ENCODE measurements around the gene SNRNP48.

The SNRNP48 gene, protein sequence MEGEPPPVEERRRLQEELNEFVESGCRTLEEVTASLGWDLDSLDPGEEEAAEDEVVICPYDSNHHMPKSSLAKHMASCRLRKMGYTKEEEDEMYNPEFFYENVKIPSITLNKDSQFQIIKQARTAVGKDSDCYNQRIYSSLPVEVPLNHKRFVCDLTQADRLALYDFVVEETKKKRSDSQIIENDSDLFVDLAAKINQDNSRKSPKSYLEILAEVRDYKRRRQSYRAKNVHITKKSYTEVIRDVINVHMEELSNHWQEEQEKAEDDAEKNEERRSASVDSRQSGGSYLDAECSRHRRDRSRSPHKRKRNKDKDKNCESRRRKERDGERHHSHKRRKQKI

DNA sequence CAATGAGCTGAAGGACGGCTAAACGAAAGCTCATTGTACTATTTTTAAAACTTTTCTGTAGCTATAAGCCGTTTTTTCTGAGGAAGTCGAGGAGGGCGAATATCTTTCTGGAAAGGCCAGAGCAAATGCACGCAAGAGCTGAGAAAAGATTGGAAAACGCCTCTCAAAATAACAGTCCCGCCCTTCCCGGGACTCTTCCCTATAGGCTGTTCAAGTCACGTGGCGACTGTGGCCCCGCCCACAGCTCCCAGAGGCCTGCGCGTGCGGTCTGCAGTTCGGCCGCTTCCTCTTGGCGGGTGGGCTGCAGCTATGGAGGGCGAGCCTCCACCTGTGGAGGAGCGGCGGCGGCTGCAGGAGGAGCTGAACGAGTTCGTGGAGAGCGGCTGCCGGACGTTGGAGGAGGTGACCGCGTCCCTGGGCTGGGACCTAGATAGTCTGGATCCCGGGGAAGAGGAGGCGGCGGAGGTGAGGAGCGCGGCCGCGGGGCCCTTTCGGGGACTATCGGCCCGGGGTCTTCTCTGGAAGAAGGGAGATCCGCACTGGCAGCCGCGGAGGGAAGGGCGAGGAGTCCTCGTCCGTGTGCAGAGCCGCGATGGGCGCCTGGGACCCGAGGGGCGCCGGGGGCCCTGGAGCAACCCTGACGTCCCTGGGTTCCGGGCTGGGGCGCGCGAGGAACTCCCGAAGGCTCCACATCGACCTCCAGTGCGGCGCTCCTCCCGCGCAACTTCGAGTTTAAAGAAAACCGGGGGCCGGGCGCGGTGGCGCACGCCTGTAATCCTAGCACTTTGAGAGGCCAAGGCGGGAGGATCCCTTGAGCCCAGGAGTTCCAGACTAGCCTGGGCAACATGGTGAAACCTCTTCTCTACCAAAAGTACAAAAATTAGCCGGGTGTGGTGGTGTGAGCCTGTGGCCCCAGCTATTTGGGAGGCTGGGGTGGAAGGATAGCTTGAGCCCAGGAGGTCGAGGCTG is at the start of gene SNRNP48:
Gene SNRNP48 (plus strand): TSS at position 250 of the 969 bp plus-strand sequence. CDS start 60 bp downstream, at position 310.
- H3K36me3 ChIP-seq (ENCODE audit: control insufficient read depth, insufficient read depth, low read length): no peaks in the 10 kb centered on the region
- peaks cover 25% of the 10 kb centered on the region for H3K4me1 ChIP-seq (ENCODE audit: control insufficient read depth, insufficient read depth, low read length)
- H3K9me3 ChIP-seq (ENCODE audit: control insufficient read depth, low read length): no peaks in the 10 kb centered on the region
- peak within 1 kb of the TSS; percentile 67 for H3K9ac ChIP-seq (ENCODE audit: low read length)
- peak within 1 kb of the TSS; percentile 39 for H3K4me3 ChIP-seq (ENCODE audit: low read length)
- H3K27me3 ChIP-seq (ENCODE audit: control insufficient read depth, insufficient read depth, low read length): no peaks in the 10 kb centered on the region

DNA sequence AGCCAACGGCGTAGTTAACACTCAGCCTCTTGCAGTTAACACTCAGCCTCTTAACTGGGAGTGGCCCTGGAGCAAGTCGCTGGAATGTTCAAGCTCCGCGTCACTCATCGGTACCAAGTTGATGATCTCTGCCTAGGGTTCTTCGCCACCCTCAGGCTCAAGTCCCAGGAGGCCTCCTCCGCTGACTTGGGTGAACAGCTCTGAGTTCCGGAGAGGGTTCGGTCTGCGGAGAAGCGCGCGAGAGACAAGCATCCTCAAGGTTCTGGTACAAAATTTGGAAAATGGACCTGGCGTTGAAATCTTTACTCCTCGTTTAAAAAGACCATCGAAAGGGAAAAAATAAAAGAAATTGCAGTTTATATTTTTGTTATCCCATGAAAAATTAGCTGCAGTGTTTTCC is 49.4 kb upstream of the SNRNP48 start:
- peak overlapping the region; percentile 56 for H3K4me3 ChIP-seq (ENCODE audit: low read length)
- H3K36me3 ChIP-seq (ENCODE audit: control insufficient read depth, insufficient read depth, low read length): no peaks in the 10 kb centered on the region
- H3K9ac ChIP-seq (ENCODE audit: low read length): peak overlapping the region; percentile 68
- H3K27me3 ChIP-seq (ENCODE audit: control insufficient read depth, insufficient read depth, low read length): peaks cover 13% of the 10 kb centered on the region
- no peaks in the 10 kb centered on the region for H3K9me3 ChIP-seq (ENCODE audit: control insufficient read depth, low read length)
- H3K4me1 ChIP-seq (ENCODE audit: control insufficient read depth, insufficient read depth, low read length): peaks cover under 1% of the 10 kb centered on the region

DNA sequence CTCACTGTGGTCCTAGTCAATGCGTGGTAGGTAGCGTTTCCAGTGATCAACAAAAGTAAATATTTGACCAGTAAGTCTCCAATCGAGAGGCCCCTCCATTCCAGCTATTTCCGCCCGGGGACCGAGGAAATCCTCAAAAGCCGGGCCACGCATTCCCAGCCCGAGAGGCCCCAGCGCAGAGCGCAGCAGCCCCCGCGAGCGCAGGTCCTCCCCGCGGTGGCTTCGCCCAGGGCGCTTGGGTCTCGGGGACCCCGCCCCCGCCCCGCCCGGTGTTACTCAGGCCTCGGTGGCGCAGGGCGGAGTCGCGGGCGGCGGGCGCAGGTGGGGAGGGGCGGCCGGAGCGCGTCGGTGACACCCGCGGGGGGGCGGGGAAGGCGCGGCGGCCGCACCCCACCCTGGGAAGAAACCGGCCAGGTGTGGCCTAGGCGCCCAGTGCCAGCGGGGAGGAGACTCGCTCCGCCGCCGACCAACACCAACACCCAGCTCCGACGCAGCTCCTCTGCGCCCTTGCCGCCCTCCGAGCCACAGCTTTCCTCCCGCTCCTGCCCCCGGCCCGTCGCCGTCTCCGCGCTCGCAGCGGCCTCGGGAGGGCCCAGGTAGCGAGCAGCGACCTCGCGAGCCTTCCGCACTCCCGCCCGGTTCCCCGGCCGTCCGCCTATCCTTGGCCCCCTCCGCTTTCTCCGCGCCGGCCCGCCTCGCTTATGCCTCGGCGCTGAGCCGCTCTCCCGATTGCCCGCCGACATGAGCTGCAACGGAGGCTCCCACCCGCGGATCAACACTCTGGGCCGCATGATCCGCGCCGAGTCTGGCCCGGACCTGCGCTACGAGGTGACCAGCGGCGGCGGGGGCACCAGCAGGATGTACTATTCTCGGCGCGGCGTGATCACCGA is 48.6 kb upstream of the SNRNP48 start, which contains the start of gene DSP:
Gene DSP (plus strand): TSS at position 497 of the 890 bp plus-strand sequence. CDS start 245 bp downstream, at position 742.
- H3K36me3 ChIP-seq (ENCODE audit: control insufficient read depth, insufficient read depth, low read length): no peaks in the 10 kb centered on the region
- peak within 1 kb of the TSS; percentile 93 for H3K9ac ChIP-seq (ENCODE audit: low read length)
- peaks cover 13% of the 10 kb centered on the region for H3K27me3 ChIP-seq (ENCODE audit: control insufficient read depth, insufficient read depth, low read length)
- H3K9me3 ChIP-seq (ENCODE audit: control insufficient read depth, low read length): no peaks in the 10 kb centered on the region
- peaks cover 9% of the 10 kb centered on the region for H3K4me1 ChIP-seq (ENCODE audit: control insufficient read depth, insufficient read depth, low read length)
- H3K4me3 ChIP-seq (ENCODE audit: low read length): peak within 1 kb of the TSS; percentile 56

DNA sequence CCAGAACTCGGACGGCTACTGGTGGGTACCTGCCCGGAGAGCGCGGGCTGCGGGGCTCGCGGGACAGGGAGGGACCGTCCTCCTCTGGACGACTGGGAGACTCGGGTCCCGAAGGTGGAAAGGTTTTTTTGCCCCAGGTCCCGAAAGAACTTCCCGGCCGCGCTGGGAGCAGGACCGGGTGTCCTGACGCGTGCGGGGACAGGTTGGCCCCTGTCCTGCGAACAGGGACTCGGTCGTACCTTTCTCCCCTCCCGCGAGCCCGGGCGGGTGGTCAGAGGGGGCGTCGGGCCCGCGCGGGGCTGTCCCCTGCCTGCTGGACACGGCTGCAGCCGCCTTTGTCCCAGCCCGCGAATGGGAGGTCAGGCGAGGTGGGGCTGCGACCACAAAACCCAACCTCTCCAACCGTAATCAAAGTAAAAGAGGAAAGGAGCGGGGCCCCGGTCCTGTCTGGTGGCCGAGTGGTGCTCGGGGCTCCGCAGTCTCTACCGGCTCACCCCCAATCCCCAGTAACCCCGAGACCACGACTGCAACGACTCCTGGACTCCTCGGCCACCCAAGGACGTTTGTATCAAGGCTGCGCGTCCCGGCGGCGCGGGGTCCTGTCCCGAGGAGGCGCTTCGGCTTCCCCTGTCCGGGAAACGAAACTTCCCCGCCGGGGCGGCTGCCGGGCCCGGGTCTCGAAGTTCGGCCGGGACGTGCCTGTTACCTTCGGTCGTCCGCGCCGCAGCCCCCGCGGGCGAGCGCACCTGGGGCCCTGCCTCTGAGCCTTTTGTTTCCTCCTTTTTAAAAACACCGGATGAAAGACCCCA is 47.7 kb upstream of the SNRNP48 start:
- H3K4me3 ChIP-seq (ENCODE audit: low read length): peak overlapping the region; percentile 52
- H3K27me3 ChIP-seq (ENCODE audit: control insufficient read depth, insufficient read depth, low read length): peaks cover 13% of the 10 kb centered on the region
- no peaks in the 10 kb centered on the region for H3K36me3 ChIP-seq (ENCODE audit: control insufficient read depth, insufficient read depth, low read length)
- no peaks in the 10 kb centered on the region for H3K9me3 ChIP-seq (ENCODE audit: control insufficient read depth, low read length)
- H3K4me1 ChIP-seq (ENCODE audit: control insufficient read depth, insufficient read depth, low read length): peaks cover 17% of the 10 kb centered on the region
- peak overlapping the region; percentile 93 for H3K9ac ChIP-seq (ENCODE audit: low read length)

DNA sequence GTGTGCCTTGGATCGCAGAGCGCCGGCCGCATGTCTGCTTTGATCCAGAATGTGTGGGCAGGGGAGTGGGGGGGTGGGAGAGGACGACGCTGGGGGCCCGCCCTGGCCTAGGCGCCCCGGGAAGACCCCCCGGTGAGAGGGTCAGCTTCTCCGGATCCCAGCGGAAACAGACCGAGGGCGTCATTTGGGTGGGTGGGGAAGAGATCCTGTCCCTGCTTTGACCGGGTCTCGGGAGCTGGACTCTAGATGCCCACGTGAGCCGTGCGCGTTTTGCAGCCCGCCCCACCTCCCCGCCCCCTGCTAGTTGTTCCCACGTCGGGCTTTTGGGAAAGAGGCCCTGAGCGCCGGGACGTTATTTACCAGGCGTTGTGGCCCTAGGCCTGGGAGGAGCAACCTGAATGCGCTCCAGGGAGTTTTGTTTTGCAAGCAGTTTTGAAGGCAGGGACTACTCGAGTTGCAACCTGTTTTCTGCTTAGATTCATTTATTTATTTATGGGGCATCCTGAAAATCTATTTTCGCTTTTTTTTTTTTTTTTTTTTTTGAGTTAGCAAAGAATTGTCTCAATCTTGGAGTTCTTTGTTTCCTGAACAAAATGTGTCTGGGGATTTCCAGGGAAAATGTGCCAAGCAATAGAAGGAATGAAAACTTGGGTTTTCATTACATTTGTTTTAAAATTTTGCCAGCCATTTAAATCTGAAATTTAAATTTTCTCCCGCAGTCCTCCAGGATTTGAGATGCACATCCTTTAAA is 46.9 kb upstream of the SNRNP48 start:
- H3K9me3 ChIP-seq (ENCODE audit: control insufficient read depth, low read length): no peaks in the 10 kb centered on the region
- peak overlapping the region; percentile 93 for H3K9ac ChIP-seq (ENCODE audit: low read length)
- no peaks in the 10 kb centered on the region for H3K36me3 ChIP-seq (ENCODE audit: control insufficient read depth, insufficient read depth, low read length)
- H3K27me3 ChIP-seq (ENCODE audit: control insufficient read depth, insufficient read depth, low read length): peaks cover 13% of the 10 kb centered on the region
- H3K4me3 ChIP-seq (ENCODE audit: low read length): peak overlapping the region; percentile 52
- H3K4me1 ChIP-seq (ENCODE audit: control insufficient read depth, insufficient read depth, low read length): peaks cover 24% of the 10 kb centered on the region

DNA sequence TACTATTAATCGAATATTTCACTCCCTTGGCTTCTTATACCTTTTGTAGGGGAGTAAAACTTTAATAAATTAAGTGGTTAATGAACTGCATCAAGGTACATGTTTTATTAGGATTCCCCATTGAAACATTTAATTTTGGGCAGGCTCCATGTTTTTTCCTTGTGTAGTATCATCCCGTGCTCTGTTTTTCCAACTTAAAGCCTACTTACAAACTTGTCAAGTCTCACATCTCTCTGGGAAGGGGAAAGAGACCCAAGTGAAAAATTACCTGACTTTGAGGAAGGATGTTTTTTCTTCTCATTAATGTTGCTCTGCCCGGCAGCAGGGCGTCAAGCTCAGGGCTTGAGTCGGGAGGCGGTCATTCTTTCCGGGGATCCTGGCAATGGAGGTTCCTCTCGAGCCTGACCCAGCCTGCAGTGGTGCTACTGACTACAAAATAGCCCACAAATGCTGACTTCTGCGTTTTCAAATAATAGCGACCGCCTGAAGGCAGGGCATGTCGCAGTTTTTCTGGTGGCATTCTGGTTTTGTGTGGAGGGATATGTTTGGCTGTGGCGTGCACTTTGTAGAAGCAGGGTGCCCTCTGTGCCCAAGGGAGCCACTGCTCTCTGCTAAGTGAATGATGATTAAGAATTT is 46.1 kb upstream of the SNRNP48 start:
- Histone ChIP-seq H3K27me3 (ENCODE audit: control insufficient read depth, insufficient read depth, low read length) (peaks cover 13% of the 10 kb centered on the region), H3K4me3 (ENCODE audit: low read length) (no peak overlapping the region), H3K9me3 (ENCODE audit: control insufficient read depth, low read length) (no peaks in the 10 kb centered on the region), H3K9ac (ENCODE audit: low read length) (peak overlapping the region; percentile 93), H3K4me1 (ENCODE audit: control insufficient read depth, insufficient read depth, low read length) (peaks cover 31% of the 10 kb centered on the region), H3K36me3 (ENCODE audit: control insufficient read depth, insufficient read depth, low read length) (no peaks in the 10 kb centered on the region)

DNA sequence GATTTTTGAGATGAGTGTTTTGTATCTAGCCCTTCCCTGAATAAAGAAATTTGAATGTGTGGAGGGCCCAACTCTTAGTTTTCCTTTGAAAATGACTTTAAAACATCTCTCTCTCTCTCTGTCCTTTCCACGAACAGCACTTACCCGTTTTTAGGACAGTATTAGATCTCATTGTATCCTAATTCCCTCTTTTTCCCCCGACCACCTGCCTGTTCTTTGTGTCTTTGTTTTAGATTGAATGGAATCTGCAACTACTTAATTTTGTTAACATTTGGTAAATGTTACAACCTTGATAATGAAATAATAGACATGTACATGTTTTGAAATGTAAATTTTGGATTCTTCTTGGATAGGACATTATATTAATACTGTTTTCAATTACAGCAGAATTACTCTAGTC is 45.4 kb upstream of the SNRNP48 start:
- H3K9me3 ChIP-seq (ENCODE audit: control insufficient read depth, low read length): no peaks in the 10 kb centered on the region
- H3K9ac ChIP-seq (ENCODE audit: low read length): no peak overlapping the region

DNA sequence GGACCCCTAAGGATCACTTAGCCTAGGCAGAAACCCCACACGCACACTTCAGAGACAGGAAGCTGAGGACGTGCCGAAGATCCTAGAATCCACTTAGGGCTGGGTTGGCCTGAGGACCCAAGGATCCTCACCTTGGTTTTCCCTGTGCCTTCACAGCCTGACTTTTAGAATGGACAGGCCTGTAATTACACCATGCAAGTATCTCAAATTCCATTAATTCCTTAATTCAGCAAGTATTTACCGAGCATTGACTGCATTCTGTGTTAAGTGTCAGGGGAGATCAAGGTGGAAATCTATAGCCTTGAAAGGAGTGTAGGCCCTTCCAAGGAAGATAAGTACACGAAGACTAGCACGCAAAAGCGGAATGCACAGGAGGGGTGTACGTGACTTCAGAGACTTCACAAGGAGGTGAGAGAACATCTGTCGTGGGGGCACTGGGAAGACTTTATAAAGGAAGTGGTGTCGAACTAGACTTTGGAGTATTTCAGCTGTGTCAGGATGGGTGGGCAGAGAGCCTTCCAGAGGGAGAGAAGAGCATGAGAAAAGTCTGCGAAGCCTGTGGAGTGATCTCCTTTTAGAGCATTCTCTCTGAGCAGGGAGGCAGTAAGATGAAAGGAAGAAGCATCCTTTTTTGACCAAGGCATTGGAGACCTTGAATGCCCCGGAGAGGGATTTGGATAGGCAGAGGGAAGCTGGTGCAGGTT is 44.5 kb upstream of the SNRNP48 start:
- peaks cover 36% of the 10 kb centered on the region for H3K4me1 ChIP-seq (ENCODE audit: control insufficient read depth, insufficient read depth, low read length)
- no peaks in the 10 kb centered on the region for H3K36me3 ChIP-seq (ENCODE audit: control insufficient read depth, insufficient read depth, low read length)

More for the DNA sequence above, 45.4 kb upstream of the SNRNP48 start:
- Histone ChIP-seq H3K4me3 (ENCODE audit: low read length) (no peak overlapping the region), H3K4me1 (ENCODE audit: control insufficient read depth, insufficient read depth, low read length) (peaks cover 34% of the 10 kb centered on the region), H3K36me3 (ENCODE audit: control insufficient read depth, insufficient read depth, low read length) (no peaks in the 10 kb centered on the region), H3K27me3 (ENCODE audit: control insufficient read depth, insufficient read depth, low read length) (peaks cover 13% of the 10 kb centered on the region)

DNA sequence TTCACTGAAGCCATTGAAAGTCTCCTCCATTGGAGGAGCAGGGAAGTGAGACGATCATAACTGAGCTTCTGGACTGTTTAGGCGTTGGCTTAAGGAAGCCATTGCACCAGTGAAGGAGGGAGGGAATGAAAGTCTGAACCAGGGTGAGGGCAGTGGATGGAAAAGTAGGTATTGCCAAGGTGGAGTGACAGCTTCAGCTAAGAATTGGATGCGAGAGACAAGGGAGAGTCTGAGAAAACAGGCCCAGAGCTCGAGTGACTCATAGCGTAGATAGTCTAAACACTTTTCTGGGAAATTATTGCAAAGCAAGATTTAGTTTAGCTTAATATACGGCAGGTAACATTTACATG is 44.0 kb upstream of the SNRNP48 start:
- Histone ChIP-seq H3K36me3 (ENCODE audit: control insufficient read depth, insufficient read depth, low read length) (no peaks in the 10 kb centered on the region), H3K9ac (ENCODE audit: low read length) (no peak overlapping the region), H3K27me3 (ENCODE audit: control insufficient read depth, insufficient read depth, low read length) (peaks cover 3% of the 10 kb centered on the region), H3K4me1 (ENCODE audit: control insufficient read depth, insufficient read depth, low read length) (peaks cover 36% of the 10 kb centered on the region), H3K4me3 (ENCODE audit: low read length) (no peak overlapping the region), H3K9me3 (ENCODE audit: control insufficient read depth, low read length) (no peaks in the 10 kb centered on the region)

More for the DNA sequence above, 44.5 kb upstream of the SNRNP48 start:
- H3K9ac ChIP-seq (ENCODE audit: low read length): no peak overlapping the region
- peaks cover 8% of the 10 kb centered on the region for H3K27me3 ChIP-seq (ENCODE audit: control insufficient read depth, insufficient read depth, low read length)
- no peaks in the 10 kb centered on the region for H3K9me3 ChIP-seq (ENCODE audit: control insufficient read depth, low read length)
- H3K4me3 ChIP-seq (ENCODE audit: low read length): no peak overlapping the region

DNA sequence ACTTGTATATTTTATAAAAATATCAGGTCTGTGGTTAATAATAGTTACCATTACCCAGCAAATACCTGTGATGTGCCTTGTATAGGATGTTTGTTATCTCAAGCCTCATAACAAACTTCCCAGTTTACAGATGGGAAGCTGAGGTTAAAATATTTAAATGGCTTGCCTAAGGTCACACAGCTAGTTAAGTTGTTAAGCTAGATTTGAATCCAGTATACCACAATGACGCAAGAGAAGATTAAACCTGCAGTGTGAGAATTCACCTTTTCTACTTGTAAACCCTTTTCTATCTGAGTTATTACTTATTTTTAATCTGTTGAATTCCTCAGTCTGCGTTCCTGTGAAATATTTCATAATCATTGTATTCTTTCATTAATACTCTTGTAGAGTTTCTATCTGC is 43.6 kb upstream of the SNRNP48 start:
- Histone ChIP-seq H3K4me1 (ENCODE audit: control insufficient read depth, insufficient read depth, low read length) (peaks cover 36% of the 10 kb centered on the region), H3K27me3 (ENCODE audit: control insufficient read depth, insufficient read depth, low read length) (no peaks in the 10 kb centered on the region), H3K9me3 (ENCODE audit: control insufficient read depth, low read length) (no peaks in the 10 kb centered on the region), H3K4me3 (ENCODE audit: low read length) (no peak overlapping the region), H3K36me3 (ENCODE audit: control insufficient read depth, insufficient read depth, low read length) (no peaks in the 10 kb centered on the region), H3K9ac (ENCODE audit: low read length) (no peak overlapping the region)

Measured in mucosa of stomach (tissue), 1 donor.